GM12878 (cell line): ENCODE results near the gene TNFRSF14. TPM values are rescaled to one million over a fixed set of nuclear protein-coding genes. Genes with fewer than 3 reads are reported as not detected.

Experiments
- ATAC-seq: fragments of 200-7000 bp; cut with Tn5 transposase; 3 replicates; pipeline ENCODE4 v1.9.1; 2020; ENCODE audit warnings: mild to moderate bottlenecking, moderate library complexity
- BruUV-seq: library from RNA; stranded (reverse); fragments of 400-500 nt; replicated peaks from 2 replicates; lab custom pipeline; 2021; lab: Mats Ljungman, UMichigan
- CTCF ChIA-PET: fragments of 300-600 bp; sonication (Branson Sonifier 250); formaldehyde crosslinking; extraction: SDS; loops from one replicate; lab custom pipeline; 2021; ENCODE audit warnings: inconsistent platforms; lab: Yijun Ruan, JAX
- POLR2A ChIA-PET: fragments of 350-600 bp; formaldehyde crosslinking; extraction: SDS; loops from one replicate; lab custom pipeline; 2021; ENCODE audit warnings: inconsistent platforms; lab: Charles Lee
- RAD21 ChIA-PET: fragments of 300-600 bp; sonication (Branson Sonifier 250); formaldehyde crosslinking; loops from one replicate; lab custom pipeline; 2023; ENCODE audit warnings: antibody characterized with exemption; ENCODE audit not compliant: unreplicated experiment; lab: Charles Lee
- SMC1A ChIA-PET: fragments of 300-600 bp; sonication (Branson Sonifier 250); formaldehyde crosslinking; loops from one replicate; lab custom pipeline; 2023; ENCODE audit not compliant: unreplicated experiment, uncharacterized antibody; lab: Charles Lee
- DNase-seq: peaks from one replicate; pipeline ENCODE4 v3.0.0-alpha.2; 2011; ENCODE audit warnings: low read depth, low spot score
- FAIRE-seq: peaks from 3 replicates; lab custom pipeline; 2011; peaks lifted over from hg19 to GRCh38; lab: Jason Lieb, UNC
- H2AFZ ChIP-seq: 2 replicates; pipeline ENCODE4 v1.6.0; 2011; ENCODE audit warnings: low read depth, low read length, control low read depth; ENCODE audit not compliant: control insufficient read depth
- H3K27ac ChIP-seq: 2 replicates; pipeline ENCODE4 v1.5.1; 2011; ENCODE audit warnings: control low read depth; ENCODE audit not compliant: control insufficient read depth, insufficient read depth
- H3K27me3 ChIP-seq, 2 experiments: replicated peaks in 1 of 2; 2 replicates each; pipeline versions ENCODE4 v1.6.0 to v1.6.1; 2011; ENCODE audit warnings: low read length in 1 of 2; ENCODE audit not compliant: control insufficient read depth in 2 of 2, insufficient read depth in 2 of 2
- H3K36me3 ChIP-seq, 2 experiments: 2 replicates each; pipeline ENCODE4 v1.5.1; 2011; ENCODE audit warnings: low read length in 1 of 2; ENCODE audit not compliant: control insufficient read depth in 2 of 2, insufficient read depth in 2 of 2
- H3K4me1 ChIP-seq: 2 replicates; pipeline ENCODE4 v1.6.1; 2011; ENCODE audit warnings: mild to moderate bottlenecking, low read length, moderate library complexity, mixed read lengths; ENCODE audit not compliant: control insufficient read depth, insufficient read depth
- H3K4me2 ChIP-seq: 2 replicates; pipeline ENCODE4 v1.6.0; 2011; ENCODE audit warnings: control low read depth; ENCODE audit not compliant: control insufficient read depth, insufficient read depth
- H3K4me3 ChIP-seq: fragments of 200-600 bp; sonication (generic); 2 replicates; pipeline ENCODE4 v1.5.1; 2016
- H3K79me2 ChIP-seq: 2 replicates; pipeline ENCODE4 v1.6.0; 2011; ENCODE audit warnings: low read length; ENCODE audit not compliant: control insufficient read depth, insufficient read depth
- H3K9ac ChIP-seq: 2 replicates; pipeline ENCODE4 v1.8.0; 2011; ENCODE audit warnings: low read length, control low read depth, mixed read lengths; ENCODE audit not compliant: control insufficient read depth, insufficient read depth
- H3K9me3 ChIP-seq: replicated peaks from 3 replicates; pipeline ENCODE4 v1.5.1; 2011; ENCODE audit warnings: mild to moderate bottlenecking, low read length; ENCODE audit not compliant: control insufficient read depth, insufficient read depth
- H4K20me1 ChIP-seq: 2 replicates; pipeline ENCODE4 v1.6.0; 2011; ENCODE audit not compliant: control insufficient read depth, insufficient read depth
- NR2C2 ChIP-seq: IDR thresholded peaks from 2 replicates; pipeline ENCODE4 v1.6.1; 2011; ENCODE audit warnings: borderline replicate concordance, low read depth; ENCODE audit not compliant: control insufficient read depth, insufficient read length
- PAX5 ChIP-seq: IDR thresholded peaks from 2 replicates; pipeline ENCODE4 v1.6.1; 2011; ENCODE audit warnings: low read depth, low read length, borderline replicate concordance
- SREBF2 ChIP-seq: IDR thresholded peaks from 2 replicates; pipeline ENCODE4 v1.6.1; 2012; ENCODE audit warnings: mild to moderate bottlenecking, low read length
- SUZ12 ChIP-seq: fragments of 200-600 bp; sonication (generic); IDR thresholded peaks from one replicate; pipeline ENCODE4 v1.6.1; 2018; ENCODE audit warnings: antibody characterized with exemption, mild to moderate bottlenecking; ENCODE audit not compliant: unreplicated experiment
- WGBS: methylation state at CpG from one replicate; pipeline ENCODE4 v1.1.6; 2016; ENCODE audit warnings: low lambda C conversion rate; ENCODE audit not compliant: insufficient replicate concordance, insufficient coverage; ENCODE audit errors: missing lambda C conversion rate; 5-methylcytosine and 5-hydroxymethylcytosine counted together
- in situ Hi-C: fragments of 300-500 bp; cut with MboI; formaldehyde crosslinking; loops from 9 replicates; pipeline ENCODE4 v1.14.3; 2018; ENCODE audit warnings: mixed read lengths
- intact Hi-C: fragments of 100-400 bp; cut with micrococcal nuclease; formaldehyde crosslinking; loops from one replicate; pipeline ENCODE4 v1.14.2; 2022; ENCODE audit not compliant: unreplicated experiment
- polyA plus RNA-seq, 11 experiments: library from polyadenylated mRNA; depleted of rRNA in 4 of 11; unstranded in 6 of 11; stranded (reverse) in 5 of 11; fragments of >200 nt; fragmentation: Nextera tagmentation in 4 of 11; fragmentation: Illumina TruSeq in 1 of 11; extraction: Ambion mirVana in 4 of 11; extraction: Trizol in 1 of 11; gene quantifications; 1 replicate in 1 of 11; 2 replicates in 10 of 11; pipeline versions ENCODE4 v1.2.1 to v1.2.3, GENCODE V29; 2011 to 2016; ENCODE audit warnings: inconsistent platforms in 2 of 11, missing spikeins in 2 of 11, low read depth in 1 of 11
- total RNA-seq, 4 experiments: library from RNA; depleted of rRNA in 3 of 4; stranded (reverse); fragments of >200 nt in 3 of 4; fragmentation: Illumina TruSeq in 1 of 4; extraction: Trizol in 1 of 4; gene quantifications; 2 replicates each; pipeline versions ENCODE4 v1.2.1 to v1.2.3, GENCODE V29; 2013 to 2021
- TF ChIP-seq, protein P1 (sequence below): IDR thresholded peaks from 2 replicates; pipeline ENCODE4 v1.6.1; 2012; ENCODE audit warnings: improper control_type of control experiment, low read depth, low read length; ENCODE audit not compliant: insufficient replicate concordance
- TF ChIP-seq, protein P2 (sequence below): fragments of 450-650 bp; IDR thresholded peaks from 2 replicates; pipeline ENCODE4 v1.6.1; 2017; ENCODE audit warnings: borderline replicate concordance

The TNFRSF14 gene
- total and polyA plus RNA-seq, 10 of the 15 experiments (the other 5 are each of a cell fraction or from before 2014, with no cell fraction given): 0.43 to 114 (median 41.5) TPM

DNA sequence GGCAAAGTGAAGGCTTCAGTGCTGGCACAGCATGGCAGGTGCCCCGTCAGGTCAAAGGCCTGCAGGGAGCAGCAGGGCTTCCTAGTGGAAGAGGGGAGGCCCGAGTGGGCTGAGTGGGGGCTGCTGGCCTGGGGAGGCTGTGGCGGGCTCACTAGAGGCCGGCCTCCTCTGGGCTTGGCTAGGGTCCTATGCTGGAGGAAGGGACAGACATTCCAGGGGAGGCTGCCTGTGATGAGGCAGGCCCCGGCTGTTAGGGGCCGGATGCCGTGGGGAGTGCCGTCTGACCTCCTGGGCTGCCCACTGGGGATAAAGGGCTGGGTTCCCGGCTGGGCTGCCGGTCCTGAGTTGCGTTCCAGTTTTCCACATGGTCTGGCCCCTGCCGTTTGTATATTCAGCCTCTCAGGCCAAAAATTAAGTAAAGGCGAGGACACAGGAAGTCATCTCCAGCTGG lies 51.5 kb downstream of the TNFRSF14 start (continued):
- TF ChIP-seq, protein P1, sequence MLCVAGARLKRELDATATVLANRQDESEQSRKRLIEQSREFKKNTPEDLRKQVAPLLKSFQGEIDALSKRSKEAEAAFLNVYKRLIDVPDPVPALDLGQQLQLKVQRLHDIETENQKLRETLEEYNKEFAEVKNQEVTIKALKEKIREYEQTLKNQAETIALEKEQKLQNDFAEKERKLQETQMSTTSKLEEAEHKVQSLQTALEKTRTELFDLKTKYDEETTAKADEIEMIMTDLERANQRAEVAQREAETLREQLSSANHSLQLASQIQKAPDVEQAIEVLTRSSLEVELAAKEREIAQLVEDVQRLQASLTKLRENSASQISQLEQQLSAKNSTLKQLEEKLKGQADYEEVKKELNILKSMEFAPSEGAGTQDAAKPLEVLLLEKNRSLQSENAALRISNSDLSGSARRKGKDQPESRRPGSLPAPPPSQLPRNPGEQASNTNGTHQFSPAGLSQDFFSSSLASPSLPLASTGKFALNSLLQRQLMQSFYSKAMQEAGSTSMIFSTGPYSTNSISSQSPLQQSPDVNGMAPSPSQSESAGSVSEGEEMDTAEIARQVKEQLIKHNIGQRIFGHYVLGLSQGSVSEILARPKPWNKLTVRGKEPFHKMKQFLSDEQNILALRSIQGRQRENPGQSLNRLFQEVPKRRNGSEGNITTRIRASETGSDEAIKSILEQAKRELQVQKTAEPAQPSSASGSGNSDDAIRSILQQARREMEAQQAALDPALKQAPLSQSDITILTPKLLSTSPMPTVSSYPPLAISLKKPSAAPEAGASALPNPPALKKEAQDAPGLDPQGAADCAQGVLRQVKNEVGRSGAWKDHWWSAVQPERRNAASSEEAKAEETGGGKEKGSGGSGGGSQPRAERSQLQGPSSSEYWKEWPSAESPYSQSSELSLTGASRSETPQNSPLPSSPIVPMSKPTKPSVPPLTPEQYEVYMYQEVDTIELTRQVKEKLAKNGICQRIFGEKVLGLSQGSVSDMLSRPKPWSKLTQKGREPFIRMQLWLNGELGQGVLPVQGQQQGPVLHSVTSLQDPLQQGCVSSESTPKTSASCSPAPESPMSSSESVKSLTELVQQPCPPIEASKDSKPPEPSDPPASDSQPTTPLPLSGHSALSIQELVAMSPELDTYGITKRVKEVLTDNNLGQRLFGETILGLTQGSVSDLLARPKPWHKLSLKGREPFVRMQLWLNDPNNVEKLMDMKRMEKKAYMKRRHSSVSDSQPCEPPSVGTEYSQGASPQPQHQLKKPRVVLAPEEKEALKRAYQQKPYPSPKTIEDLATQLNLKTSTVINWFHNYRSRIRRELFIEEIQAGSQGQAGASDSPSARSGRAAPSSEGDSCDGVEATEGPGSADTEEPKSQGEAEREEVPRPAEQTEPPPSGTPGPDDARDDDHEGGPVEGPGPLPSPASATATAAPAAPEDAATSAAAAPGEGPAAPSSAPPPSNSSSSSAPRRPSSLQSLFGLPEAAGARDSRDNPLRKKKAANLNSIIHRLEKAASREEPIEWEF: no peak
- TF ChIP-seq SREBF2: no peak
- TF ChIP-seq, protein P2, sequence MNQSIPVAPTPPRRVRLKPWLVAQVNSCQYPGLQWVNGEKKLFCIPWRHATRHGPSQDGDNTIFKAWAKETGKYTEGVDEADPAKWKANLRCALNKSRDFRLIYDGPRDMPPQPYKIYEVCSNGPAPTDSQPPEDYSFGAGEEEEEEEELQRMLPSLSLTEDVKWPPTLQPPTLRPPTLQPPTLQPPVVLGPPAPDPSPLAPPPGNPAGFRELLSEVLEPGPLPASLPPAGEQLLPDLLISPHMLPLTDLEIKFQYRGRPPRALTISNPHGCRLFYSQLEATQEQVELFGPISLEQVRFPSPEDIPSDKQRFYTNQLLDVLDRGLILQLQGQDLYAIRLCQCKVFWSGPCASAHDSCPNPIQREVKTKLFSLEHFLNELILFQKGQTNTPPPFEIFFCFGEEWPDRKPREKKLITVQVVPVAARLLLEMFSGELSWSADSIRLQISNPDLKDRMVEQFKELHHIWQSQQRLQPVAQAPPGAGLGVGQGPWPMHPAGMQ: no peak
- TF ChIP-seq PAX5: no peak

DNA sequence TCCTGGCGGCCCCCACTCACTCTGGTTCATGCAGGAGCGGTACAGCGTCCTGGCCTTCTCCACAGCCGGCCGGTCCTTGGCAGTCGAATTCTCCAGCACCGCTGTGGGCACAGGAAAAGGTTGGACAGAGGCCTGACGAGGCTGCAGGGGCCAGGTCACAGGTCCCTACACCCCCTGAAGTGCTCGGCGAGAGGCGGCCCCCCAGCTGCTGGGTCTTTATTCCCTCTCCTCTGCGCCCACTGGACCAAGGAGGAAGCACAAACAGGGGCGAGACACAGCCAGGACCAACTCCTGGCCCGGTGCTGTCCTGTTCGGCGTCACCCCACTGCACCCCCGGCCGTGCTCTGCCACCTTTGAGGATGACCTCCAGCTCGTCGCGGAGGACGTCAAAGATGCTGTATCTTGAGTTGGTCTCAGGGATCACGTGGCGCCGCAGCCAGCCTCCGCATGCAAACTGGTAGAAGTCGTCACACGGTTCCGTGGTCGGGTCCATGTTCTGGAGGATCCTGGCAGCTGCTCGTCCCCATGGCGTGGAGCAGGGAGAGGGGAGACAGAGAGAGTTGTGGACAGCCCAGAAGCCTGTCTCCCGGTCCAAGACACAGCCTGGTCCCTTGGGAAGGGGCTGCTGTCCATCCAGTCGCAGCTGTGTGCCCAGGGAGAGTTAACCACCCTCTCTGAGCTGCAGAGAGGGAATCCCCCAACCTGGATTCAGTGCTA lies 53.3 kb downstream of the TNFRSF14 start:
- TF ChIP-seq SUZ12 (no peak), NR2C2 (no peak)
- 51% methylated on average over 34 of the region's 34 CpGs for WGBS
- ChIA-PET RAD21 (no interaction called here), CTCF (interaction anchor here (0.6 kb wide), 1 partner anchor 250 kb away, joined by 3 read pairs; no protein-coding TSS in a partner anchor), POLR2A (interaction anchor here (0.5 kb wide), 1 partner anchor 111 kb away, joined by 4 read pairs; no protein-coding TSS in a partner anchor), SMC1A (no interaction called here)
- no peak overlapping the region for H2AFZ ChIP-seq
- H3K4me3 ChIP-seq: no peak overlapping the region
- no peaks in the 10 kb centered on the region for H3K27me3 ChIP-seq
- no peaks in the 10 kb centered on the region for H3K4me1 ChIP-seq
- H3K9me3 ChIP-seq: no peaks in the 10 kb centered on the region; the same call in 2 of the 3 replicates
- H3K4me2 ChIP-seq: no peak overlapping the region
- no peak overlapping the region for H3K27ac ChIP-seq
- no peaks in the 10 kb centered on the region for H3K36me3 ChIP-seq
- BruUV-seq: no TSS peak
- no peak for ATAC-seq
- intact Hi-C loops (no loop called here), in situ Hi-C loops (no loop called here)
- no peaks in the 10 kb centered on the region for H3K79me2 ChIP-seq
- no peak overlapping the region for H3K9ac ChIP-seq
- no peak for FAIRE-seq
- H4K20me1 ChIP-seq: no peaks in the 10 kb centered on the region
- DNase-seq: no peak
